Ureter (tissue), 1 donor: ENCODE results near the gene COL25A1. TPM values are rescaled to one million over a fixed set of nuclear protein-coding genes. Genes with fewer than 3 reads are reported as not detected.

ENCODE experiments used
- DNase-seq: peaks from one replicate; pipeline ENCODE4 v3.0.0-alpha.2; 2020; ENCODE audit warnings: low spot score
- total RNA-seq: library from RNA; stranded (reverse); gene quantifications from one replicate; pipeline ENCODE4 v1.2.4, GENCODE V29; 2023
- donor health status: DM: yes; HTN: yes; CAD: no.

The COL25A1 gene
- total RNA-seq, 1 donor from 2014 or later, result 3.4 TPM

DNA sequence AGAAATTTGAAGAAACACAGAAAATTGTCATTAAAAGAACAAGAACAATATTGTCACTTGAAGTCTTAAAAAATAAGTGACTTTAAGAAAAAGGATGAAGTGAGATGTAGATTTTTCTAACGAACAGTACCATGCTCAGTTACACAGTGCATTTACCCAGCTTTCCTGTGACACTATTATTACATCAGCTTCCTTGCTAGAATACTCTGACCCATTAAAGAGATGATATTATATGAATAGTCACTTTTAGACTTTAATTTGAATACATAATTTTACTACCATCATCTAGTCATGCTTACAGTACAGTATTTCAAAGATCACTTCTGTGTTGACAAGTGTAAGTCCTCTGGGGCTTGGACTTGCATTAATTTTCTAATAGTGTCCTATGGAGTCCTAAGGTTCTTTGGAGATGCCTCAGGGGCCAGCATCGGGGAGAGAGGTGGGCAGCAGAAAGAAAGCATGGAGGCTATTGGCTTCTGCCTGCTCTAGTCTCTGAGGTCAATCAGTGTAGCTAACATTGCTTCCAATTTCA is 10.7 kb downstream of the COL25A1 start:
- no peak for DNase-seq

DNA sequence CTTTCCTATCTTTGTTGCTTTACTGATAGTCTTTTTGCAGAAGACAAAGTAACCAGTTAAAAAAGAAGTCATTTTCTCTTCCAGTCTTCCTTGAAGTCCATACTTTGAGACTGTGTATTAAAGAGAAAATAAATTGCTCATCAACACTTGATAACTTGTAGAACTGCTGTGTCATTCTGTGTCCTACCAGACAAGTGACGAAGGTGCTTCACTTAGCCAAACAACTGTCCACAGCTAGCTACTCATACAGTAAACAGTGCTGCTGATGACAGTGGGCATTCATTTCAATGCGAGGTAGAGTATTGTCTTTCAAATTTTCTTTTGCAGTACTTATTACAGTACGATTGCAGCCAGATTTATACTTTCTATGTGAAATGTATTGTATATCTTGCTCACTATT is 11.5 kb downstream of the COL25A1 start:
- no peak for DNase-seq

DNA sequence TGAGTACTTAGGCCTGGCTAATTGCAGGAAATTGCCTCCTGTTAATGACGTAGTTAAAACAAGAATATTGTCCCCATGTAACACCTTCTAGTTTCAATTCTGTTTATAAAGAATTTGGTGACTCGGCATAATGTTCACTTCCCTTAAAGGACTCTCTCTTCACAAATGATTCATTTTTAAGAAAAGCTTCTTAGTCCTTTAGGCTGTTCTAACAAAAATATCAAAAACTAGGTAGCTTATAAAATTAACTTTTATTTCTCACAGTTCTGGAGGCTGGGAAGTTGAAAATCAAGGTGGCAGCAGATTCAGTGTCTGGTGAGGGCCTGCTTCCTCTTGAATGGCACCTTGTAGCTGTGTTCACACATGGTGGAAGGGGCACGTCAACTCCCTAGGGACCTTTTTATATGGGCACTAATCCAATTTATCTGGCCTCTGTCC is 23.8 kb downstream of the COL25A1 start:
- DNase-seq, result no peak

DNA sequence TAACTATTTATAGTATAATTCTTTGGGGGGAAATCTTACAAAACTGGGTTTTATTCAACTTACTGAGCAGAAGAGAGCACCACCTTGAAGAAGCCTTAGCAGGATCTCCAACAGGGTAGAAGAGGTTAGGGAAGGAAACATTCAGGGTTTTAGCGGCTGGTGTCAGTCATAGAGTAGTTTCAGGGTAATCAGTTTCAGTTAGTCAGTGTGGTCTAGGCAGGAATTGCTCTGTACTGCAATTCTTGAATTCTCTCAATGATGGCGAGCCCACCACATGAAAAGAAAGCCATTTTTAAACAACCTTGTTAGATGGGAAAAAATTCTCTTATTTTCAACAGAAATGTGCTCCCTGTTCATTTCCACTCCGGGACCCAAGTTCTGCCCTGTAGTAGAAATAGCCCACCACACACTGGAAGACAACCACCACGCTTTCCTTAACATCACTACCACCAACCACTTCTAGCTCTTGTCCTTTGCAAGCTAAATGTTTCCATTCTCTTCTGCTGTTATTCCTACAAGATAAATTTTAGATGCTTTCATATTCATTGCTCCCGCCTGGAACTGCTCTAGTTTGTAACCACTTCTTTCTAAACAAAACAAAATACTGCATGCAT is 25.9 kb downstream of the COL25A1 start:
- no peak for DNase-seq

DNA sequence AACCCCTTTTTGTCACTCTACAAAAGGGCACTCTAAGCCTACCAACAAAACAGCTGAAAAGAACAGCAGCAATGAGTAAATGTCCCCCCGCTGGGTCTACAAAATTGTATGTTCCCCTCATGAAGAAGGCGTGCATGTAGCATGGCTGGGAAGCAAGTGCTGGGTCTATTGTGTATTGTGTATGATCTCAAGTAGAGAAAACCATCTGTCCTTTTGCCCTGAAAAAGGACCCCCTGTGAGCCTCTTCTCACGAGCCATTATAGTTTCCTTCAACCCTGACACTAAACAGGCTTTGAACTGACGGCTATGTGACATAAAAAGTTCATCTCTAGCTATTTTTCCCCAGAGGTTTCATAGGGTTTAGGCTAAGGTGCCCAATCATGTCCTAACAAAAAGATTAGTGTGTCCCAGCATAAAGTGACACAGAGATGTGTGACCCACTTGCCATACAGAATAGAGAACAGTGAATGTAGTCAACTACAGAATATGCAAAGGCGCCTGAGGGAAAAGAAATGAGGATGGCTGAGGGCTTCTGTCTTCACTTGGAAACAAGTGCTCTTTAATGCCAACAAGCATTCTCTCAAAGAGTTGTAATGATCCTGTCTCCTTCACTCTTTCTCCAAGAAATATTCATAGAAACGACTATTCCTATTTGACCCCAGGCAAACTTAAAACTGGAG is 27.3 kb downstream of the COL25A1 start:
- DNase-seq, result no peak

DNA sequence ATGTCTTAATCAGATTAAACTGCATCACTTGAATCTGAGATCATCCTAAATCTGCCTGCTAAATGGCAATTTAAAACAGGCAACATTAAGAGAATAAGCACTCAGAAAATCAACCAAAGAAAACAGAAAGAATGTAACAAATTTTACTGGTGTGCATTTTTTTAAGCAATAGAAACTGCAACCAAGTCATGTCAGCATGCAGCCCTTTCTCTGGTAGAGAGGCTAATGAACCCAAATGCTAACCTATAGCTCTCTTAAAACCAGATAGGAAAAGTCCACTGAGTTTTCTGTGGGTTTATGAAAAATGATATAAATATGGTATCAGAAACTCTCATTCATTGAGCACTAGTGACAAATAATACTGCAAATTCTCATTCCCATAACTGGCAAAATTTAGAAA is 35.6 kb downstream of the COL25A1 start:
- DNase-seq, result no peak

DNA sequence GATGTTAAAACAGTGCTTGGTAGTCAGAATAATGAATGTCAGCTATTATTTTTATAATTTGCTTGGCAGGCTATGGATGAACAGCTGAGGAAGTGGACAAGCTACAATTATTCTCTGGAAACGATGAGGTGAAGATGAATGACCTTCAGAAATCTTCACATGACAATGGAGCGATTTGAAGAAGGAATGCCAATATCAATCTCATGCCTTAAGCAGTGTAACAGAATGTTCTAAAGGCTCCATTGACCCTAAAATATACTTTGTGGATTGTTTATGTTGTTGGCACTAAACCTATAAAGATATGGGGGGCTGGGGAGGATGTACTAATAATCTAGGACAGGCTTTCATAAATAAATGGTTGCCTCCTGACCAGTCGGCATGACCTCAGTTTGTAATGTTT is 36.2 kb downstream of the COL25A1 start:
- no peak for DNase-seq

DNA sequence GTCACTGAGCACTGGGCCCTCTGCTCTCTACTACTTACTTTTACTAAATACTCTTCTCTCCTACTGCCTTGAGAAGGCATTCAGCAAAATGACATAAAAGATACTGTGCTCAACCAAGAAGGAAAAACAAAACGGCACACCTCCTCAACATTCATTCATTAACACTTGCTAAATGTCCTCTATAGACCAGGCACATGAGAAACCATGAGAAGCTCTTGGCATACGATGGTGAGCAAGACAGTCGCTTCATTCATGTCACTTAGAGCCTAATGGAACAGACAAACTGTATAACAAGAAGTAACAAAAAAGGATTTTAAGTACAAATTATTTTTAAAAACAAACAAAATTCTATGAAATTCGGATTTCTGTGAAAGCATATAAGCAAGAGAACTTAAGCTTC is 38.7 kb downstream of the COL25A1 start:
- no peak for DNase-seq

DNA sequence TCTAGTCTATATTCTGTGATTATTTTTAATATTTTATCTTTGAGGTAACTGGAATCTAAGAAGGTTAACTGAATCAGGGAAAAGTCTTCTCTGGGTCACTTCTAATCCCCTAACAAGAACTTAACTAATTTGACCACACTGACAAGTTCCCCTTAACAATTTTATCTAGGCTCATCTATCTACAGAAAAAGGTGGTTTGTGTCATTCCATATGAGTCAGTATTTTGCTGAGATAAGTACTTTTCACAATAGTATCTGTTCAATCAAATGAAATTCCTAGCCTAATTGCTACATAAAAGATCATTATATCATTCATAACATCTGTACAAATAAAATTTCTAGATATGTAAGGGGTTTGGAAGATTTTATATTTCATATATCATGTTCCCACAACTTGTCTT is 45.6 kb downstream of the COL25A1 start:
- no peak for DNase-seq

DNA sequence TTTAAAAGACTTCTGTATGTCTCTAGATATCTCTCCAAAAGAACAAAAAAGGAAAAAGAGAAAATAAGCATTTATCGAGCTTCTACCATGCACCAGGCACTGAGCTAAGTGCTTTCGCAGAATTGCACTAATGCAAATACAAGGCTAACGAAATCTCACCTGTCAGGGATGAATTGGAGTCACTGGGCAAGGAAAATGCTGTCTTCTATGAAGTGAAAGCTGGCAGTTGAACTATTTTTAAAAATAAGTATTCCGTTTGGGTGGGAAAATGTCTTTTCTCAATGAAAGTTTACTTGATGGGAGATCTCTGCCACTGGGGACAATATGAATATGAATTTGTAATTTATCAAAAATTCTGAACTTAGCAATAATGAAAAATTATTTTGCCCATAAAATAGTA is 47.6 kb downstream of the COL25A1 start:
- DNase-seq, result no peak

DNA sequence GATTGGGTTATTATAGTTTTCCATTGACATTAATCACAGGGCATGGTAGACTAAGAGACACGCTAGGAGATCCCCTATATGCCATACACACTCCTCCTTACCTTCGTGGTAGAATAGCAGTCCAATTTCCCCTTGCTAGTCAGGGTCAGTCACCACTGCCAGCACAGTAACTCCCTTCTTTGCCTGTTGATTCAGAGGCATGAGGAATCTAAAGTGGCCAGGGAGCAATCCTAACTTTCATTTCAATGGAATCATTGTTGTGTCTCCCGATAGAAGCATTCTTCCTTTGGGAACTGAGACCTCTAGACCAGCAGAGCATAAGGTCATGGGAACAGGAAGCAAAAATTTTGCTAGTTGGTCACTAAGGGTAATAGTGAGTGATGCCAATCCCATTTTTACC is 51.1 kb downstream of the COL25A1 start:
- no peak for DNase-seq

DNA sequence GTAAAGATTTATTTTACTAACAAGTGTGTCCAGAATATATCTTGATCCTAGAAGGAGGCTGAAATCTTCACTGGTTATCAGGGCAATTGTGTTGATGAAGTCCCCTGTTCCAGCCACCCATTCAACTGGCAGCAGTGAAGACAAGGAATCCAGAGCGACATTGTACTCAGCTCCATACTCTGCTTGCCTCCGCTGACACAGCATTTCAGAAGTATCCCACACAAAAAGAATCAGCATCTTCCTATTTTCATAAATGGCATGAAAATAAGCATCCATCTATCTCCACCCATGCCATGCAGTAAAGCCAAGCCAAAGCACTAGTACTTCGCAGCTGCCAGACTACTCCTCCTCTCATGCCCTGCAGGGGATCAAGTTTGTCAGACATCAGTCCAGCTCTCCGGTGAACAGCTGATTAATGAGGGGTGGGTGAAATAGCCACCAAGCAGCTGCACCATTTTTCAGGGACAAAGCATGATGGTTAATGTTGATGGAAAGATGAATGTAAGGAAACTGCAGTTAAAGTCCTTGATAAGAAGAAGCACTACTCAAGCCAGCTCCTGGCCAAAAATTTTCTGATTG is 54.0 kb downstream of the COL25A1 start:
- no peak for DNase-seq

DNA sequence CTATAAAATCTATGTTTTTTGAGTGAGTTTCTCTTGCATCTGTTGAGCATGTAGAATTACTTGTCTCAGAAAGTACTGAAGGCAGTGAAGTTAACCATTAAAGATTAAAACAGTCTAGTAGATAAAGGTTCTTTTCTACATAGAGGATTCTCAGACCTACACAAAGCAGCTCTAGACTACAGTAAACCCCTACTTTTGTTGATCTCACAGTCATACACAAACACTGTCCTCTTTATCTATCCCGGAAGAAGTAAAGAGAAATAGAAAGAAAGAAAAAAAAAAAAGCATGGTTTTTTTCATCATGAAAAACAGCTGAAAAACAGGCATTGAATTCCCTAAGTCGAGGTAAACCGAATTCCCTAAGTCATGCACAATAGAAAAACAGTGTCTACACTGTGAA is 58.6 kb downstream of the COL25A1 start:
- DNase-seq, result no peak

DNA sequence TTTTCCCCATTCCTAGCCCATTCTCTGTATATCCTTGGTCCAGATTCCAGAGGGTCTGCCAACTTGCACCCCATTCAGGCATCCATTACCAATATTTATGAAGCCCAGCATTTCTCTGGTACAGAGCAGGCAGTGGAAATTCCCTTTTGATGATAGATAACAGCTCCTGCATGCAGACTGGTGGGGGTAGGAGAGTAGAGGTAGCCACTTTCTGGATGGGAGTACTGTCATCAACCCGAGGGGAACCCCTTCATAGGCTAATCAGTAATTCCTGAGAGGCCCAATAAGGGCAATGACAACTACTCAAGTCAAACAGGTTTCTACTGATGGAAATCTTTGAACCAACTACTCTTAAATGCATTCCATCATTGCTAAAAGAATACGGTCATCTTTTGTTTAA is 63.7 kb downstream of the COL25A1 start:
- no peak for DNase-seq

DNA sequence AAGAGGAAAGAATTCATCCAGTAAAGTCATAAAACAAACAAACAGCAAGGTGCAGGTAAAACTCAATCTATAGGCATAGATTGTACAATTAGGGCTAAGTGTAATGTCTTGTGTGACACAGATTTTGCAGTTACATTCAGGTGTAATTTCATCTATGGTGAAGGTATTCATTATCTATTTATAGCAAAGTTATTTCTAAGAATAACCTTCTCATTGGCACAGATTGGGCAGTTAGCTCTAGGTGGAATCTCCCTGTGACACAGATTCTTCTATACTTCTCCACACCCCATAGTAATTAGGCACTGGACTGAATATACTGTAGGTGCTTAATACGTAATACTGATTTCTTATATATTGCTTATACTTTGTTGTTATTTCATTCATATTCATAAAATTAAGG is 66.8 kb downstream of the COL25A1 start:
- no peak for DNase-seq

DNA sequence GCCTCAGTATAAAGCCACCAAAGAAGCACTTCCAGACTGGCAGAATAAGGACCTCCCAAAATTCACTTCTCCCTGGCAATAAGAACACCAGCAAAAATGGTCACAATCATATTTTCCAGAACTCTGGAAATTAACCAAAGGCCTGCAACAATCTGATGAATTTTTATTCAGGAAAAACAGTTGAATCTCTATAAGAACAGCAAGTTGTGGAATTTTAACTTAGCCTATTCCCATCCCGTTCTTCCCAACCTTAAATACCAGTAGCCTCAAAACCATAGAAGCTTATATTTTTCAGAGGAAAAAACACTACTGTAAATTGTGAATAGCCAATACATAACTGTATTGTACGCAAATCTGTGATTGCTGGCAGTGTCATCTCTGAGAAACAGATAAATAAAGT is 67.9 kb downstream of the COL25A1 start:
- no peak for DNase-seq

DNA sequence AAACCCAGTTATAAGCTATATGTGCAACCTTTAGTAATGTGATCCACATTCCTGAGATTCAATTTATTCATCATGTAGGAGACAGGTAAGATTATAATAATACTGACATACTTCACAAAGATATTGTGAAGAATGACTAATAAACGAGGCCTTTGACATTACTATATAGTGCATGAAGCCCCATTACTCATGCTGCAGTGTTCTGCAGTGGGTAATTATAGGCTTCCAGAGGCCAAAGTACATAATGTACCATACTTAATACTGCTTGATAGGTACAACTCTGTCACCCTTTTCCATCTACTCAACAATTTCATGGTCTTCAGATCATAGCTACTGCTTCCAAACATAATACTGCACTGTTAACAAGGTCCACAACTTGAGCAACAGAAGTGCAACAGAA is 68.9 kb downstream of the COL25A1 start:
- DNase-seq, result no peak

DNA sequence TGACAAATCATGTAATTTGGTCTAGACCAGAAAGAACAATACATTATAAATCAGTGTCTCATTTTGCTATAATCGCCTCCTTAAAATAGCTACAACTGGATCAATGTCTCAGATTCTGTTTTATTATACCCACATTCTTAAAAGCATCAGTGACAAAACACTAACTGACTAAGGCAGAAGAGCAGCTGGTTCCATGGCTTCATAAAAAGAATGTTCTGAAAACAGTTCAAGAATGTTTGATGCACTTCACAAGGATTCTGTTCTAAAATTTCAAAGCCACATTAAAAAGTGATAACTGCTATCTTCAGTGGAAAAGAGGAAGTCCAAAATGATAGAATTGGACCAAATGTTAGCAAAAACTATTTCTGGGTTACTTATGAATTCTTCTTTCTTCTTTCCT is 69.8 kb downstream of the COL25A1 start:
- DNase-seq, result no peak

DNA sequence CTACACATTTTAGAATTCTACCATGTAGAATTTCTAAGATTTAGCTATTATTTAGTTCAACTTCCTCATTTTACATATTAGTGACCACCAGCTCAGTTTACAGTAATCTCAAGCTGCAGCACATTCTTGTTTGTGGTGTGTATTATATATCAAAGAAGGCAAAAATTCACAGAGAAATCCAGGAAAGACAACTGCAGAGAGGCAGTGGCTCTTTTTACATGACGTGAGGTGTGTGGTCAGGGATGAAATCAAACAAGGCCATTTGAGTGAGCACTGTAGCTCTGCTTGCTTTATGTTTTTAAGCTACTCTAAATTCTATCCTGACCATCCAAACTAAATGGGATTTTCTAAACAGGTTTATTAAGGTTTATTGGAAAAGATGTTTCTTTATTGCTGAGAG is 71.1 kb downstream of the COL25A1 start:
- no peak for DNase-seq

DNA sequence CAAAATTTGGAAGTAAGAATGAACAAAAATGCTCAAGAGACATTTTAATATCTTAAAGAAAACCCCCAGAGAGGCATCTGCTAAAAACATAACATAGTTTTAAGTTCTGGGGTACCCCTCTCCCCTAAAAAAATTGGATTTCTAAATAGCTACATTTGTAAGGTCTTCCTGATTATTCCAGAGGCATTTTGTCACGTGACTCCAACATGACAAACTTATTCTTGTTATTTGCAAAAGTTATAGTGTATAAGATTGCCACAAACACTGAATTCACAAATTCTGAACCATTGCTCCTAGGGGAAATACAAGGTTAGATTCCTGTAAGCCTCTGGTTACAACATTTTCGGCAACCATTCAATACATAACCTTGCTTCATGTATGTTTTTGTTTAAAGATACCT is 73.4 kb downstream of the COL25A1 start:
- no peak for DNase-seq

DNA sequence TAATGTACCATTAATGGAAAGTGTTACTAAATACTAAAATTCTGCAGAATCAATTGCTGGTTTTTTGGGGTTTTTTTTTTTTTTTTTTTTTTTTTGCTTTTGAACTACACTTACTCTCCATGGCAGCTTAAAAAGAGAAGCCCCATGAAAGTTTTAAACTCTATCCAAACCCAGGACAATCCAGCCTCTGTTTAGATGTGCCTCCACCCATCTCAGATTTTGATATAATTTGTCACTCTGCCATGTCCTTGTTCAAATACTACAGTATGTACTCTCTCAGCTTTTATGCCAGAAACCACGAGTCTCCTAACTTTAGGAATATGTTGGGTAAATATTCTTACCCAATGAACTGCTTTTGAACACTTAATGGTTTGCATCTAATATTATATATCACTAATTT is 84.2 kb downstream of the COL25A1 start:
- DNase-seq, result no peak

DNA sequence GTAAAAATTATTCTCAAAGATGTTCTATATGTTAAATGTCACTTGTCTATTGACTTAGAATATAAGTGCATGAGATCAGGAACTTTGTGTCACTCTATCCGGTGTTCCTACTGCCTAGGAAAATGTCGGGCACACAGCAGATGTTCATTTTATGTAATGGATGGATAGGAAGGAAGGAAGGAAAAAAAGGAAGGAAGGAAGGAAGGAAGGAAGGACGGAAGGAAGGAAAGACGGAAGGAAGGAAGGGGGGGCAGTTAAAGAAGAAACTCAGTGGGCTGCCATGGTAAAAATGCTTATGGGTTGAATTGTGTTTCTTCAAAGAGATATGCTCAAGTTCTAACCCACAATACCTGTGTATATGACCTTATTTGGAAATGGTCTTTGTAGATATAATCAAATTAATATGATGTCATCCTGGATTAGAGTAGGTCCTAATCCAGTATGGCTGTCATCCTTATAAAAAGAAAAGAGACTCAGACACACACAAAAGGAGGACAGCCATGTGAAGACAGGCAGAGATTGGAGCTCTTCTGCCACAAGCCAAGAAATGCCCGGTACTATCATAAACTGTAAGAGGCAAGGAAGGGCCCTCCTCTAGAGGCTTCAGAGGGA is 86.3 kb downstream of the COL25A1 start:
- no peak for DNase-seq

DNA sequence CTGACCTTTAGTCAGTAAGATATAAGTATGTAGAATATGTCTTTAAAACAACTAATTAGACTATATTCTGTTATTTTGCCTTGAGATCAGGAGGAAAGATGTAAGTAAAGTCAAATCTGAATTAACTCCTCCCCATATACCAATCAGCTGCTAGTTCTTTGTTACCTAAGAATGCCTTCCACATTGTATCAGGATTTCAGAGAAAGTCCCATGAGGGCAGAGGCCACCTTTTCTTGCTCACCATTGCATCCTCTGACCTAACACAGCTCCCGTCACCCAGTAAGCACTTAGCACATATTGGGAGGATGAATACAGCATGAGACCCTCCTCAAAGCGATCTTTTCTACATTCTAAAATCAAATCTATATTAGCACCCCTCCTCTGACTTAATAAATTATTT is 87.0 kb downstream of the COL25A1 start:
- DNase-seq, result no peak
